Stimulated activated CD4-positive, alpha-beta T cell treated with anti-CD3 and anti-CD28 coated beads, TNF-alpha, amount 100 ng/mL, for 48 hours (primary cell): ENCODE results near the gene PRH2.

Source experiments
- DNase-seq, 3 donors: peaks; one replicate each; pipeline ENCODE4 v3.0.0-alpha.2; 2020; ENCODE audit warnings: low read depth in 3 of 3

Gene PRH2

GRCh38 chr12:10960211-10960610 lies 31.2 kb downstream of the PRH2 start:
- DNase-seq, result no peak

GRCh38 chr12:10965476-10965875 lies 36.4 kb downstream of the PRH2 start:
- no peak for DNase-seq

GRCh38 chr12:10966314-10966713 lies 37.3 kb downstream of the PRH2 start:
- DNase-seq, result no peak

- DNase-seq, result no peak
Measured at GRCh38 chr12:10967409-10967808, 38.4 kb downstream of the PRH2 start.

GRCh38 chr12:10968765-10969456 lies 39.9 kb downstream of the PRH2 start:
- no peak for DNase-seq

- DNase-seq, result no peak
Measured at GRCh38 chr12:10974965-10975364, 45.9 kb downstream of the PRH2 start.

- no peak for DNase-seq
Measured at GRCh38 chr12:10982244-10982643, 53.2 kb downstream of the PRH2 start.
